ENCODE measurements around the gene CRYGD. TPM values are rescaled to one million over a fixed set of nuclear protein-coding genes. Genes with fewer than 3 reads are reported as not detected.
"Not testable (repeated sequence)": the region's sequence is repeated elsewhere in the genome, so short reads cannot be mapped to it uniquely, and the experiment has no call there.

Gene CRYGD
- total RNA-seq = not detected
- long read RNA-seq = 0 reads

- peak; percentile 15 for ATAC-seq (ENCODE audit: poor library complexity)
- DNase-seq; intact Hi-C loops (cut with DNase I): not testable (repeated sequence)
Measured at GRCh38 chr2:208124013-208124715, at the start of gene CRYGD. Gene CRYGD (minus strand): TSS chr2:208124524. CDS start chr2:208124473, 51 bp downstream.

DNA sequence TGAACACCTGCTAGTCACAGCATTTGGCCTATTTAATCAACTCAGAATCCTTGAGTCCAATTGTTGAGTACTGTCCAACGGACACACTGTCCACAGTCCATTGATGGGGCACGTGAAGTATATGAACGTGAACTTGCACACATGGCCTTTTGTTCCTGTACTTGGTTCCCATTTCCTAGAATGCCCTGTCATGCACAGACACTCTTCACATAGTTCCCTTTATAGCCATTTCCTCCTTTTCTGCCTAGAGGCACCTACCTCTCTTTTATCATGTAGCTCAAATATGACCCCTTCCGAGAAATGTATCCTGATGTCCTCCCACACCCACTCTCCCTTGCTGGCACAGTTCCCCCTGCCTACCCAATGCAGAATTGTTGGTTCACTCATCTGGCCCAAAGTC, 47.8 kb upstream of the CRYGD start:
- intact Hi-C loops (cut with DNase I) = no loop called here
- DNase-seq = no peak
- ATAC-seq (ENCODE audit: poor library complexity) = peak; percentile 56

DNA sequence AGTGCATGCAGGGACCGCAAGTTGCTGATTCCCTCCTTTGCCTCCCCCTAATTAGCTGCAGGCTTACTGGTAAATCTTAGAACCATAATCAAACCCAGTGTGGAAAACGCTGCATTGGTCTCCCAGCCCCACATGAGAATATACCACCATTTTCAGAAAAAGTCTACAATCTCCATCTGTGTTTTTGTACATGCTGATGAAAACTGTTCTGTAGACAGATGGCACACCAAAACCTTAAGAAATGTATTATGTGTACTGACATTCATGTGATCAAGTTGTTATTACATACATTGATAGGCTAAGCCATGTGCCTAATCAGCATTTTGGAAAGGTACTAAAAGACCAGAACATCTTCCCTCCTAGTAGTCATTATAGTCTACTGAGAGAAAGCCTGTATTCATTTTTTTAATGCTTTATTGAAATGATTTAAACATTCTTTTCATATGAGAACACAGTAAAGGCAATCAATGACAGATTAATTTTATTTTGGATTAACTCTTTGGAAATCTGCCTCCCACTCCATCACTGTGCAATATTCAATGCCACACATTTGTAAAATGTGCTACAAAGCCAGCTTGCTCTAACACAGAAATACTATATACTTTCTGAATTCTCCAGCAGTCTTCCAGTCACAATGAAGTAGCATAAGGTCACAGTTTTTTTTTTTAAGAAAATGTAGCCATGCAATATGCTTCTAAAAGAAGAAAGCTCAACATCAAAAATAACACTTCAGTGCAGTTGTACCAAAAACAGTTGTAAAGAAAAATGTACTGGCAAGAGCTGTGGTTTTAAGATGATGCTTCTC, 40.8 kb upstream of the CRYGD start:
- DNase-seq = no peak
- intact Hi-C loops (cut with DNase I) = no loop called here
- ATAC-seq (ENCODE audit: poor library complexity) = no peak

DNA sequence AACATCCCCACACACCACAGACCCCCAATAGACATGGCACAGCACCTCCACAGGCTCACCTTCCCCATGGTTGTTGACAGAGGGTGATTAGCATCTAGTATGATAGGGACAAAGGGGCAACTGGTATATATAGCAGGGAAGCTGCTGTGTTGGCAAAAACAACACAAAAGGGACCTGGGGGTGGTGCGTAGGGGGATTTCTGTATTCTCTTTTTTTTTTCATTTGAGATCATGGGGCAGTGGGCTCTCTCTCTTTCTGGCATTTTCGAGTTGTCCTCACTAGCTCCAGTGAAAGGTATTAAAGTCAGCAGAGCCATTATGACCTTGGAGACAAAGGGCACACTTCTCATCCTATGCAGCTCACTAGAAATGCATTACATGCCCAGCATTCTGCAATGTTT, 39.2 kb upstream of the CRYGD start, which contains the start of gene CRYGA:
CRYGA (minus strand) TSS at position 101 of the 400 bp plus-strand sequence; CDS start at position 68, 33 bp downstream.
- intact Hi-C loops (cut with DNase I) = no loop called here
- ATAC-seq (ENCODE audit: poor library complexity) (no peak), DNase-seq (no peak)

- ATAC-seq (ENCODE audit: poor library complexity) (no peak), DNase-seq (no peak)
- intact Hi-C loops (cut with DNase I) = no loop called here
Measured at GRCh38 chr2:208156439-208156838, 32.1 kb upstream of the CRYGD start.

DNA sequence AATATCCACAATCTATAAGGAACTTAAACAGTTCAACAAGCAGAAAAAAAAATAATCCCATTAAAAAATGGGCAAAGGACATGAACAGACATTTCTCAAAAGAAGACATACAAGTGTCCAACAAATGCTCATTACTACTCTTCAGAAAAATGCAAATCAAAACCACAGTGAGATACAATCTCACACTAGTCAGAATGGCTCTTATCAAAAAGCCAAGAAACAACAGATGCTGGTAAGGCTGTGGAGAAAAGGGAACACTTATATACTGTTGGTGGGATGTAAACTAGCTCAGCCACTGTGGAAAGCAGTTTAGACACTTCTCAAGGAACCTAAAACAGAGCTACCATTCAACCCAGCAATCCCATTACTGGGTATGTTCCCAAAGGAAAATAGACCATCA, 28.8 kb upstream of the CRYGD start:
- no peak for DNase-seq
- intact Hi-C loops (cut with DNase I) = no loop called here
- ATAC-seq (ENCODE audit: poor library complexity) = no peak

GRCh38 chr2:208150956-208151355, 26.6 kb upstream of the CRYGD start:
- intact Hi-C loops (cut with DNase I) = no loop called here
- no peak for ATAC-seq (ENCODE audit: poor library complexity)
- DNase-seq = no peak

DNA sequence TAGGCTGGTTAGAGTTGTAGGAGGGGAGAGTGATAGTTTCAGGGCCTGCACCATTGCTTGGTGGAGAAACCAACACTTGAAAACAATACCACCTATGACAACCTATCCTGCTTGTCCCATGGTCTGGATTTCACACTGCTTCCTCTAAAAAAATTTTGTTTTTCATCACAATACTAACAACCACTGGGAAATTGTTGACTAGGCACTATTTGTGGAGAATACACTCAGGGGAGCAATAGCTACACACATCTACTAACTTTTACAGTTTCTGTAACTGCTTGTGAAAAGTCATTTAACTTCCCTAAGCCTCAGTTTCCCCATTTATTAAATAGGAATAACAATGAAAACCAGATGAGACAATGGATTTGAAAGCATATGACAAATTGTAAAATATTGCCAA, 25.8 kb upstream of the CRYGD start:
- no peak for ATAC-seq (ENCODE audit: poor library complexity)
- intact Hi-C loops (cut with DNase I) = no loop called here
- DNase-seq = no peak

GRCh38 chr2:208148803-208149202, 24.5 kb upstream of the CRYGD start:
- no peak for ATAC-seq (ENCODE audit: poor library complexity)
- intact Hi-C loops (cut with DNase I) = no loop called here
- no peak for DNase-seq

DNA sequence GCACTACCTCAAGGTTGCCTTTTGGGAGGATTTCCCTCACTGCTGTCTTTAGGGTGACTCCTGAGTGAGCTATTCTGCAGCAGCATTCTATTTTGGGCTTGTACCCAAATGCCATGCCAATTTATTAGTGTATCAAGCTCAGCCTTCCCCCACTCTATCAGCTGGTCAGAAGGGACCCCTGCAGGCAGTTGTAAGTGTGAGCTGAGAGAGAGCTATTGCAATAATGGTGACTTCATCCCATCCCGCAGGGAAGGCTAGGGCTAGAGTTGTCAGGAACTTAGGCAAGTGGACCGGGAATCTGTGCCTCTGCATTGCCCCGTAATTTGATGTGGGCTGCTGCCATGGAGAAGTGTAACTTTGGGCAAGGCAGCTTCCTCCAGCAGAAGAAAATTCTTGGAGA, 23.4 kb upstream of the CRYGD start:
- ATAC-seq (ENCODE audit: poor library complexity) (no peak), DNase-seq (no peak)
- intact Hi-C loops (cut with DNase I) = no loop called here

DNA sequence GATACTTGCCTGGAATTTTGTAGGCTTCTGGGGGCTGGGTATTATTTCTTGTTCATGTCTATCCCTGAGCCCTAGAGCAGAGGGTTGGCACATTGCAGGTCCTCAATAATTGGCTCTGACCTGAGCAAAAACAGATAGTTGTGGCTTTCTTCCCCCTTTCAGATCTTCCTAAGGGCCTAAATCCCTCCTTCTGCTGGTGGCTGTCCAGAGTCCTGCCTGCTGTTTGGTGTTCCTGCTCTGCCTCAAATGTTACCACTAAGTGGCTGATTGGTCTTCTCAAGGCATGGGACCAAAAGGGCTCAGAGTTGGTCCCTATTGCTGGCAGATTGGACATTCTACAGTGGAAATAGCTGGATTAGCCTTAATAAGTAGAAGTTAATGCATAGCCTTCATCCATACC, 22.7 kb upstream of the CRYGD start:
- intact Hi-C loops (cut with DNase I) = no loop called here
- ATAC-seq (ENCODE audit: poor library complexity) (no peak), DNase-seq (no peak)

DNA sequence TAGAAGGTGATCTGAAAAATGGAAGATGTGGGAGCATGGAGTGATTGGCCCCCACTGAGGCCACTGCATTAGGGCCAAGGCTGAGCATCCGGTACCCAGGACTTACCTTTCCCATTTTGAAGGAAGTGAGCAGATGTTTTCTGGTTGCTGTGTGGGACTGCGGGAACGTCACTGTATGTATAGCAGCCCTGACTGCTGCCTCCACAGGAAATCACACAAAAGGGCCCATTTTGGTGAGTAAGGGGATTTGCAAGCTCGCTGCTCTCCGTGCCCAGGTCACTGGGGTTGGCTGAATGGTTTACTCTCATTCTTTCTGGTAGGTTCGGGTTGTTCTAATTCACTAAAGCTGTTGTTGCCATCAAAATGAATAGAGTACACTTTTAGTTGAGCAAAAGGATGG, 21.7 kb upstream of the CRYGD start, which contains the start of gene CRYGB:
CRYGB (minus strand) TSS at position 153 of the 400 bp plus-strand sequence; CDS start at position 115, 38 bp downstream.
- intact Hi-C loops (cut with DNase I) = no loop called here
- DNase-seq (no peak), ATAC-seq (ENCODE audit: poor library complexity) (no peak)

- DNase-seq = no peak
- no peak for ATAC-seq (ENCODE audit: poor library complexity)
- intact Hi-C loops (cut with DNase I) = no loop called here
Measured at GRCh38 chr2:208142925-208143799, 18.8 kb upstream of the CRYGD start.

DNA sequence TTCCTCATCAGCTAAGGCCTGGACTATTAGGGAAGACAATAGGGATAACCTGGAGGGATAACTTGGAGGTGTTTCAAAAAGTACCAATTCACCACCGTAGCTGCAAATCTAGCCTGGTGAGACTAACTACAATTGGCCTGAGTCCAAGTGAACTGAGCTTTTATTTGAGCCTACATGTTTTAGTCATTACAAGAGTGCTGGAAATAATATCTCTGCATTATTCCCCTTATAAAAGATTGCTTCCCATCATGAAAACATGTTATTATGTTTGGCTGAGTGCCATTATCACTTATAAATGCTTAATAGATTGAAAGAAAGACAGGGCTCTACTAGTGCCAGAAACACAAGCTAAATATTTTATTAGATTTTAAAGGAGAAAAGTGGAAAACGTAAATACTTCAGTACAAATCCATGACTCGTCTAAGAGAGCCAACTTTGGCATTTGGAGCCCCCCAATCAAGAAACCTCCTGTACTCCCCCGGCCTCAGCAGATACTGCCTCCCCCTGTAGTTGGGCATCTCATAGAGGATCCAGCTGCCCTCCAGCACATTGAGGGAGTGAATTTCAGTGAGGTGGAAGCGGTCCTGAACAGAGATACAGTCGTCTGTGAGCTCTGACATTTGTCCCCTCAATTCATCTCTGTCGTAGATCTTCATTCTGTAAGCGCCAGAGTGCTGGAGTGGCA, 18.1 kb upstream of the CRYGD start:
- no peak for ATAC-seq (ENCODE audit: poor library complexity)

DNA sequence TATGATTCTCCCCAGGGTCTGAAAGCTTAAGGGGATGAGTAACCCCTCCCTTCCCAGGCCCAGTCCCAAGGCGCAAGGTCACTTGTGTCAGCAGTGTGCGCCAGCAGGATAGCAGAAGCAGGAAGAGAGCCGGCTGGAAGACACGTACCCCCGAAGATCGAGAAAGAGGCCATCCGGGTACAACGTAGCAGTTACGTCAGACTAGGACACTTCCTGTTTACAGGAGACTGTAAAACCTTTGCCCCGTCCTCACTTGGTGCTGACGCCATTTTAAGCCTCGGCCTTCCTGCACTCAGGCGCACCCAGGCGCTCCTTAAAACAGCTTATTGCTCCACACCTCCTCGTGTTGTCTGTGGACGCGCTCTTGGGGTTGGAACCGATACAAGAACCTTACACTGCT, 15.1 kb upstream of the CRYGD start:
- no peak for ATAC-seq (ENCODE audit: poor library complexity)
- no peak for DNase-seq
- intact Hi-C loops (cut with DNase I) = no loop called here

More for the DNA sequence above, 18.1 kb upstream of the CRYGD start:
- intact Hi-C loops (cut with DNase I) = no loop called here
- DNase-seq = no peak

GRCh38 chr2:208138334-208138733, 14.0 kb upstream of the CRYGD start:
- DNase-seq; ATAC-seq (ENCODE audit: poor library complexity); intact Hi-C loops (cut with DNase I): not testable (repeated sequence)

GRCh38 chr2:208136716-208137094, 12.4 kb upstream of the CRYGD start:
- ATAC-seq (ENCODE audit: poor library complexity) (no peak), DNase-seq (no peak)
- intact Hi-C loops (cut with DNase I) = no loop called here

Measured in Right ventricle myocardium superior (tissue), 1 donor.